ENCODE results near the gene RPS25. TPM values are rescaled to one million over a fixed set of nuclear protein-coding genes. Genes with fewer than 3 reads are reported as not detected.

The RPS25 gene
- total RNA-seq, 1 experiment from 2014 or later, result 1,450 TPM

GRCh38 chr11:119031912-119032280, 13.8 kb upstream of the RPS25 start:
- Histone ChIP-seq H2BK120ac (ENCODE audit: low read depth, low read length, poor library complexity, severe bottlenecking) (no peak overlapping the region), H4K20me1 (ENCODE audit: control insufficient read depth, insufficient read depth, insufficient read length) (no peaks in the 10 kb centered on the region), H3K23me2 (ENCODE audit: insufficient read length, low read depth, low read length, poor library complexity, severe bottlenecking) (peaks cover 14% of the 10 kb centered on the region), H2BK15ac (ENCODE audit: low read depth, low read length) (no peak overlapping the region), H3K79me1 (ENCODE audit: insufficient read depth, low read depth, low read length, poor library complexity, severe bottlenecking) (peaks cover 3% of the 10 kb centered on the region), H3K27me3 (ENCODE audit: insufficient read depth, low read length) (no peaks in the 10 kb centered on the region), H3K14ac (ENCODE audit: insufficient read depth, low read length) (no peak overlapping the region), H3K18ac (ENCODE audit: insufficient read length, low read depth, low read length) (no peak overlapping the region), H2BK12ac (ENCODE audit: insufficient read length, low read depth, low read length) (no peak overlapping the region), H3K27ac (ENCODE audit: insufficient read length, low read depth, low read length) (no peak overlapping the region), H3T11ph (ENCODE audit: low read length) (no peak overlapping the region), H2AFZ (ENCODE audit: low read length) (no peak overlapping the region), H4K8ac (replicated peaks; ENCODE audit: insufficient read length, low read depth, low read length) (no peak overlapping the region), H3K4me2 (ENCODE audit: insufficient read depth, insufficient read length, low read length) (no peak overlapping the region), H3K4ac (ENCODE audit: low read depth, low read length) (no peak overlapping the region), H3K9me3 (ENCODE audit: control insufficient read depth, low read depth, low read length) (no peaks in the 10 kb centered on the region), H3K56ac (ENCODE audit: insufficient read length, low read depth, low read length) (no peak overlapping the region), H3K23ac (ENCODE audit: insufficient read length, low read depth, low read length) (no peak overlapping the region), H4K5ac (ENCODE audit: insufficient read length, low read depth, low read length) (no peak overlapping the region), H3K4me1 (ENCODE audit: insufficient read depth, low read length) (peaks cover 8% of the 10 kb centered on the region; the same call in 1 of the 2 replicates), H2BK5ac (ENCODE audit: insufficient read length, low read length) (no peak overlapping the region), H3K79me2 (ENCODE audit: insufficient read depth, low read length) (no peaks in the 10 kb centered on the region), H2BK20ac (ENCODE audit: low read depth, low read length, poor library complexity, severe bottlenecking) (no peak overlapping the region), H4K91ac (ENCODE audit: insufficient read length, low read depth, low read length) (no peak overlapping the region), H3K9ac (ENCODE audit: extremely low read depth, insufficient read length, low read length) (no peak overlapping the region), H2AK5ac (ENCODE audit: insufficient read length, low read length) (no peak overlapping the region)
- TF ChIP-seq, protein P1, sequence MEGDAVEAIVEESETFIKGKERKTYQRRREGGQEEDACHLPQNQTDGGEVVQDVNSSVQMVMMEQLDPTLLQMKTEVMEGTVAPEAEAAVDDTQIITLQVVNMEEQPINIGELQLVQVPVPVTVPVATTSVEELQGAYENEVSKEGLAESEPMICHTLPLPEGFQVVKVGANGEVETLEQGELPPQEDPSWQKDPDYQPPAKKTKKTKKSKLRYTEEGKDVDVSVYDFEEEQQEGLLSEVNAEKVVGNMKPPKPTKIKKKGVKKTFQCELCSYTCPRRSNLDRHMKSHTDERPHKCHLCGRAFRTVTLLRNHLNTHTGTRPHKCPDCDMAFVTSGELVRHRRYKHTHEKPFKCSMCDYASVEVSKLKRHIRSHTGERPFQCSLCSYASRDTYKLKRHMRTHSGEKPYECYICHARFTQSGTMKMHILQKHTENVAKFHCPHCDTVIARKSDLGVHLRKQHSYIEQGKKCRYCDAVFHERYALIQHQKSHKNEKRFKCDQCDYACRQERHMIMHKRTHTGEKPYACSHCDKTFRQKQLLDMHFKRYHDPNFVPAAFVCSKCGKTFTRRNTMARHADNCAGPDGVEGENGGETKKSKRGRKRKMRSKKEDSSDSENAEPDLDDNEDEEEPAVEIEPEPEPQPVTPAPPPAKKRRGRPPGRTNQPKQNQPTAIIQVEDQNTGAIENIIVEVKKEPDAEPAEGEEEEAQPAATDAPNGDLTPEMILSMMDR (conservative IDR thresholded peaks at IDR 0.05), result no peak
- Mint-ChIP-seq H3K27me3 (ENCODE audit: low read depth) (no peaks in the 10 kb centered on the region; the same call in 1 of the 2 replicates), H3K9me3 (no peaks in the 10 kb centered on the region), H3K4me3 (no peak overlapping the region), H3K36me3 (ENCODE audit: insufficient read depth in 1 of 3, low read depth in 3 of 3) (peaks cover 17 to 23% (median 23%) of the 10 kb centered on the region in 3 experiments), H3K27ac (no peak overlapping the region), H3K4me1 (peaks cover 18 to 20% of the 10 kb centered on the region in 2 experiments)
- DNase-seq, result no peak
- no CpG with 5 or more reads among the region's 9 CpGs for WGBS (ENCODE audit: extremely low coverage, insufficient read length, low lambda C conversion rate)
